NT2/D1 (cell line): ENCODE data around the gene DSCAM.

Source experiments
- SUZ12 ChIP-seq: IDR thresholded peaks from 2 replicates; pipeline ENCODE4 v1.6.1; 2011; ENCODE audit not compliant: insufficient read length, insufficient read depth; ENCODE audit errors: extremely low read depth
- YY1 ChIP-seq: IDR thresholded peaks from 2 replicates; pipeline ENCODE4 v1.6.1; 2011; ENCODE audit not compliant: insufficient read length, insufficient read depth
- ZNF274 ChIP-seq: IDR thresholded peaks from 2 replicates; pipeline ENCODE4 v1.6.1; 2011; ENCODE audit warnings: mild to moderate bottlenecking, low read depth, low read length

DNA sequence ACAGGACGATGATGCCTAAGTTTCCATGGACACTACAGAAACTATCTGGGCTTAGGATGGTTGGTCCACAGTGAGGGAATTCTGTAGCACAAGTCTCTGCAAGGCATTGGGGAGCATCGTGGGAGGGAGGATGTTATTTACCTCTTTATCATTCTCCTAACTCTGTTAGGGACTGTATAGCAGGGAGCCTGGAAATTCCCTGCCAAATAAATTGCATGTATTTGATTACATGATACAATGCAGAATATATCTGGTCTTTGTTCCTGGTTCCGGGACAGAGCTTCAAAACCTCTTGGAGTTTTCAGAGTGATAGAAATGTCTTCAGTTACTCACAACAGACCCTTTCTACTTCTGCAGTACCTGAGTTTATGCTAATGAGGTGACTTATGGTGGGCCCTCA is 593.8 kb downstream of the DSCAM start:
- TF ChIP-seq YY1 = no peak
- no peak for TF ChIP-seq SUZ12
- TF ChIP-seq ZNF274 = no peak
